ENCODE results near the gene ACTN3.

GRCh38 chr11:66510990-66511339, 35.7 kb upstream of the ACTN3 start:
- TF ChIP-seq, protein P1, sequence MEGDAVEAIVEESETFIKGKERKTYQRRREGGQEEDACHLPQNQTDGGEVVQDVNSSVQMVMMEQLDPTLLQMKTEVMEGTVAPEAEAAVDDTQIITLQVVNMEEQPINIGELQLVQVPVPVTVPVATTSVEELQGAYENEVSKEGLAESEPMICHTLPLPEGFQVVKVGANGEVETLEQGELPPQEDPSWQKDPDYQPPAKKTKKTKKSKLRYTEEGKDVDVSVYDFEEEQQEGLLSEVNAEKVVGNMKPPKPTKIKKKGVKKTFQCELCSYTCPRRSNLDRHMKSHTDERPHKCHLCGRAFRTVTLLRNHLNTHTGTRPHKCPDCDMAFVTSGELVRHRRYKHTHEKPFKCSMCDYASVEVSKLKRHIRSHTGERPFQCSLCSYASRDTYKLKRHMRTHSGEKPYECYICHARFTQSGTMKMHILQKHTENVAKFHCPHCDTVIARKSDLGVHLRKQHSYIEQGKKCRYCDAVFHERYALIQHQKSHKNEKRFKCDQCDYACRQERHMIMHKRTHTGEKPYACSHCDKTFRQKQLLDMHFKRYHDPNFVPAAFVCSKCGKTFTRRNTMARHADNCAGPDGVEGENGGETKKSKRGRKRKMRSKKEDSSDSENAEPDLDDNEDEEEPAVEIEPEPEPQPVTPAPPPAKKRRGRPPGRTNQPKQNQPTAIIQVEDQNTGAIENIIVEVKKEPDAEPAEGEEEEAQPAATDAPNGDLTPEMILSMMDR (IDR thresholded peaks at IDR 0.05): no peak
- no peak for TF ChIP-seq POLR2A (IDR thresholded peaks at IDR 0.05)
